Measurements from ENCODE around the gene THAP8.

The THAP8 gene

DNA sequence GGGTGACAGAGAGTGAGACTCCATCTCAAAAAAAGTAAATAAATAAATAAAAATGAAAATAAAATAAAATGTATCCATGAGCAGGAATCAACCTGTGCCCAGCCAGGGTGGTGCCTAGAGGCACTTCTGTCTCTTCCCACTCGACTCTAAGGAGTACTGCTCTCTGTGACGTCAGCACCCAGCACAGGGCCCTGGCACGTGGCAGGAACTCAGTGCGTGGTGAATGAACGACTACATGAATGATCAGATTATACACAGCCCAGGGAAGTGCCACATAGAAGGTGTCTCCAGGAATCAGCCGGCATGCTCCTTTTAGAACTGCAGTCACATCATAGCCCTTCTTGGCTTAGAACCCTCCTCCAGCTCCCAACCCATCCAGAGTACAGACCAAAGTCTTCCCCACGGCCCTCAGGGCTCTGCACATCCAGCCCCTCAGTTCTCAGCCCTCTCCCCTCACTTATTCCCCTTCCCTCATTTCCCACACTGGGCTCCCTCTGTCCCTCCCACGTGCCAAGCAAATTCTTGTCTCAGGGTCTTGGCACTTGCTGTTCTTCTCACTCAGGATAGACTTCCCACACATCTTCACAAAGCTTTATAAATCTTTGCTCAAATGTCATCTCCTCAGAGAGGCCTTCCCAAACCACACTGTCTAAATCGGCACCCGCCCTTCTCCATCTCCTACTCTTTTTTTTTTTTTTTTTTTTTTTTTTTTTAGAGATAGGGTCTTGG lies 25.6 kb downstream of the THAP8 start:
- DNase-seq, result no peak

- DNase-seq, result no peak
These were observed 26.4 kb downstream of the THAP8 start for GRCh38 chr19:36027696-36028095.

DNA sequence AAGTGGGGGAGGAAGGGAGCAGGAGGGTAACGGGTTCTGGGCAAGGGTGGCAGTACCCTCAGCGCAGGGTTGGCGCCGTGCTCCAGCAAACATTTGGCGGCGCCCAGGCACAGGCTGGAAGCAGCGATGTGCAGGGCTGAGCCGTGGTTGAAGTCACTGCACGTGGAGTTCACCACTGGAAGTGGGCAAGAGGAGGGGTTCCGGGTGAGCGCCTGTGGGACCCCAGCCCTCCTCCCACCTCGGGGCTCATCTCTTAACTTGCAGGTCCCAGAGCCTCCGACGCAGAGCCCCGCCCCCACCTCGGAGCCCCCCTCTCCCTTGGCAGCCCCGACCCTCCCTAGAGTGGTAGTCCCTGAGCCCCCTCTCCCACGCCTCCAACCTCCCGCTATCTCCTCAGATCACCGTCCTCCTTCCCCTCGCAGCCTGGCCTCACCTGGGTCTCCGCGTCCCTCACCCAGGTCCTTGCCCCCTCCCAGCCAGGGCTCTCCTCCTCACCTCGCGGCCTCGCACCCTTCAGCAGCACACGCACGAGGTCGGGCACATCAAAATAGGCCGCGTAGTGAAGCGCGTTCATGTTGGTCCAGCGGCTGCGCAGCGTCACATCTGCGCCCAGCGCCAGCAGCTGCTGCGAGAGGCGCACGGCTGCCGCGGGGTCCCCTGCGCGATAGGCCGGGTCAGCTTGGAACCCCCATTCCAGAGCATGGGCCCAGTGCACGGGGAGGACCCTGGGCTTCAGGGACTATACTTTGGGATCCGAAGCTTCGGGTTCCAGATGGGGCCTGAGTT lies 27.8 kb downstream of the THAP8 start:
- DNase-seq, result no peak

- DNase-seq, result no peak
These were observed 28.5 kb downstream of the THAP8 start for GRCh38 chr19:36025541-36025940.

GRCh38 chr19:36023432-36023831 lies 30.7 kb downstream of the THAP8 start:
- DNase-seq, result no peak

DNA sequence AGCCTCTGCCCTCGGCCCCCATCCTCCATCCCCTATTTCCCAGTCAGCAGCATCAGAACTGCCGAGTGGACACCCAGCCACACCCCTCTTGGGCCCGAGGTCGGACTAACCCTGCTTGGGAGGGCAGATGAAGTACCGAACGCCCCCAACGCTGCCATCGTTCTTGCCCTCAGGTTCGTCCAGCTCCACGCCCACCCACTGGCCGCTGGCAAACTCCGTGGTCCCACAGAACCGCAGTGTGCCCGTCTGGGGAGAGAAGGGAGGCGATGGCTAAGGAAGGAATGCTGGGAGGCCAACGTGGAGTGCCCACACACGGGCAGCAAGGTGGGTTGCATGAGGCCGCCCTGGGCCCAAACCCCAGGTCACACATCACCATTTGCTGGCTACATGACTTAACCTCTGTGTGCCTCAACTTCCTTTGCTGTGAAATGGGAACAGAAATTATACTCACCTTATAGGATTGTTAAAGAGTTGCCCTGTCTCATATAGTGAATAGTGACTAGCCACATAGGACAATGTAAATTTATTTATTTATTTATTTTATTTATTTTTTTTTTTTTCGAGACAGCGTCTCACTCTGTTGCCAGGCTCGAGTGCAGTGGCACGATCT lies 34.9 kb downstream of the THAP8 start:
- DNase-seq, result no peak

DNA sequence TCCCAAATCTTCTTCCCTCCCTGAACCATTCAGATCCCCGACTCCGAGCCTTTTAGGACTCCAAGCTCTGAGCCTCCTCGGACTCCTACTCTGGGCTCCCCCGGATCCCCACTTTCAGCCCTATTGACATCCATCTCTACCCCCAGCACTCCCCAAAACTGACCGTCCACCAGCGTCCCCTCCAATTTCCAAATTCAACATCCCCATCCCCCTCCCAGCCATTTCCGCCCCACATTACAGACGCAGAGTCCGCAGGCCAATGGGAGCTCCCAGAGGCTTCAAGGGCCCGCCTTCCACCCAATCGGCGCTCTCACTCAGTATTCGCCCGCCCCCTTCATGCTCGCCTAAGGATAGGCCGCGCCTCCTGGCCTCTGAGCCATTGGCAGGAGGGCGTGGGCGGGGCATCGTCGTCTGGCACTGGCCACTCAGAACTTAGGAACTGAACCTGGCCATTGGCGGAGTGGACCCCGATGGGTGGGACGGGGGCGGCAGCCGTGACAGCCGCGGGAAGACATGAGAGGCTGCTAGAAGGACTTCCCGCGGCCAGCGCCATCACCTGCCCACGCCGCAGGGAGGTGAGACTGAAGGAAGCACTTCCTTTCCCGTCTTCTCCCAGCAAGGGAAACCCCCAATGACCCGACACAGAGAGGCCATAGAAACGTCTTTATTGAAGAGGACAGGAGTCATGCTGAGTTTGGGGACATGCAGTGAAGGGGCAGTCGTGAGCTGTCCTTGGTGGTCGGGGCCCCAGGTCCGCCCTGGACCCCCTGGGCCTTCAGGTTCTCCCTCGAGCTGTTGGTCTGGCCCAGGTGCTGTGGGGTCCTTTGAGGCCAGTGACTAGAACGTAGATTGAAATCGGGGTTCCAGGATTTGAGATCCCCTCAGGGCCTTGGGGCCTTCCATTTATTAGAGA lies 39.8 kb downstream of the THAP8 start, which contains the start of gene ALKBH6:
TSS of gene ALKBH6 (minus strand) at position 202 of the 913 bp plus-strand sequence. CDS start 816 bp downstream, outside the sequence.
- peak; percentile 98 for DNase-seq

DNA sequence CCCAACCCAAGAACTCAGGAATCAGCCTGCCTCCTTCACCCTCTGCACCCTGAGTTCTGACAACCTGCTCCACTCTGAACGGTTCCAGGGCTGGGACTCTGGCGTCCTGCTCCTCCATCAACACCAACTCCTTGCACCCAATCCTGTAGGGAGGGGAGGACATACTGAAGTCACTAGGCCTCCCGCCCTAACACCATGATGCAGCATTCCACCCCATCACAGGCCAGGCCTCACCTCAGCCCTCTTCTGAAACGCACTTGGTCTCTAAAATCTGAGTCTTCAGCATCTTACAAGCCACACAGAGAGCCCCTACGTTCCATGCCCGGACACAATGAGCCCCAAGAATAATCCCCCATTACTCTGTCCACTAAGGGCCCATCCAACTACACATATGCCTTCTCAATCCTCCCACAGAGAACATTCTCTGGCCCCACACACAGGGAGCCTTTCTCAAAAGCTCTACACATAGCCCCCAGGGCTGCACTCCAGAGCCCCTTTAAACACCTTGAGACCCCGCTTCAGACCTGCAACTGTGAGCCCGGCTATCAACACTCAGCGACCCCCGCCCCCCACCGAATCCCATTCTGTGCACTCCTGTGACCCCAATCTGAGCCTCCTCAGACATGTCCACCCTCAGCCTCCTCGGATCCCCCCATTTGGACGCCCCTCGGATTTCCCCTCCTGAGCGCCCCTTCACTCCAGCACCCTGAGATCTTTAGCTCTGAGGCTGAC lies 40.6 kb downstream of the THAP8 start:
- no peak for DNase-seq

- no peak for DNase-seq
These were observed 43.7 kb downstream of the THAP8 start for GRCh38 chr19:36010402-36010801.

- no peak for DNase-seq
These were observed 44.3 kb downstream of the THAP8 start for GRCh38 chr19:36009633-36010379.

DNA sequence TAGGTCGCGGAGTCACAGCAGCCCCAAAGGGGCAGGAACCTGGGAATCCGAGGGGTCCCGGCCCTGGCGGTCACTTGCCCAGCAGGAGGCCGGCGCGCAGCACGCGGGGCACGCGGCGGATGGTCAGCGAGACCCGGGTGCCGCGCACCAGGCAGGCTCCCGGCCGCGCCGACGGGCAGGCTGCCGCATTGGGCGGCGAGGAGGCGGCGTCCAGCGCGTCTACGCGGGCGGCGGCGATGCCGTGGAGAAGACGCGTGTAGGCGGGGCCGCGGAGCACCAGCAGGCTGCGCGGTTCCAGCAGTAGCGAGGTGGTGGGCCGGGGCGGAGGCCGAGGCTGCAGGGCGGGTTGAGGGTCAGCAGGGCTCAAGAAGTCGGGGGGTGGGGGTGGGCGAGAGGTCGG lies 44.9 kb downstream of the THAP8 start:
- DNase-seq, result no peak

- DNase-seq, result no peak
These were observed 45.6 kb downstream of the THAP8 start, which contains the start of gene SYNE4 for GRCh38 chr19:36008336-36008978. TSS of gene SYNE4 (minus strand) at chr19:36008813. CDS start at chr19:36008681, 132 bp downstream.

DNA sequence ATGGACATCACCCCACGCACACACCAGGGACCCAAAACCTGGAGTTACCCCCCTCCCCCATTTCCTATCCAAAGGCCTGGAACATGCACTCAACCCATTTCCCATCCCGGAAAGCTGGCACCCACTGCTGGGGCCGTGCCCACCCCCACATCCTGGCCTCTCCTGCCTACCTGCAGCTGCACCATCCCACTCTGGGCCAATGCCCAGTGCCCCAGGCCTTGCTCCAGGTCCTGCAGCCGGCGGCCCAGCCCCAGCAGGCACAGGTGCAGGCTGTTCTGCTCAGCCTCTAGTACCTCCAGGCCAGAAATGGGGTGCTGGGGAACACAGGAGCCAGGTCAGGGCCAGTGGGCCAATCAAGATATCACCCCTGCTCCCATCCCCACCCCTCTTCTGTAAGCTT lies 47.1 kb downstream of the THAP8 start:
- DNase-seq, result no peak

DNA sequence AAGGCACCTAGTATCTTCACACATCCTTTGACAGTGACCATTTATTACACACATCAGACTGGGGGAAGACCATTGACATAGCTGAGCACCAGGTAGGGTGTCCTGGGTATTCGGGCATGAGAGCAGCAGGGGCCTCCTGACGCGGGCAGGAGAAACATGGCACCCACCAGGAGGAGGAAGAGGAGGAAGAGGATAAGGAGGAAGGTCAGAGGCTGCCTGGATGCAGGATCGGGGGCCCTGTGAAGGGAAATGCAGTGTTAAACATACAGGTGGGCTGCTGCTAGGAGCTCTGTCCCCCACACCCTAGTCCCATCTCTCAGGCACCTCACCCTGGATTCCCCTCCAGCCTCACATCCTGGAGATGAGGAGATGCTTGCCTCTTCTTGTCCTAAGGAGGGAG lies 50.8 kb downstream of the THAP8 start:
- no peak for DNase-seq

DNA sequence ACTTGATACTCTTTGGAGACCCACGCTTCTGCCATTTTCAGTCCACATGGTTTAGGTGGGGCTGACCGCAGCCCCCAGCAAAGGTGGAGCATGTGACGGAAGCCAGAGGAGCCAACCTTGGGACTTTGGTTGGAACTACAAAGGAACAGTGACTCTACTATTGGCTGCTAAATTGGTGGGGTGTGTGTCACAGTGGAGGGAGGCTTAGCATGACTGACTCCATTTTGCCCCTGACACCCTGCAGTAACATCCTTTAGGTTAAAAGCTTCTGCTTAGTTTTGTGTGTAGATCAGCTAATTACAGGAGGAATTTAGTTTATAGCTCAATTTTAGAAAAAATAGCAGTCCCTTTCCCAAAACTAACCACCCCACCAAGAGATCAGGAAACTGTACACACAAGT lies 52.5 kb downstream of the THAP8 start:
- no peak for DNase-seq

DNA sequence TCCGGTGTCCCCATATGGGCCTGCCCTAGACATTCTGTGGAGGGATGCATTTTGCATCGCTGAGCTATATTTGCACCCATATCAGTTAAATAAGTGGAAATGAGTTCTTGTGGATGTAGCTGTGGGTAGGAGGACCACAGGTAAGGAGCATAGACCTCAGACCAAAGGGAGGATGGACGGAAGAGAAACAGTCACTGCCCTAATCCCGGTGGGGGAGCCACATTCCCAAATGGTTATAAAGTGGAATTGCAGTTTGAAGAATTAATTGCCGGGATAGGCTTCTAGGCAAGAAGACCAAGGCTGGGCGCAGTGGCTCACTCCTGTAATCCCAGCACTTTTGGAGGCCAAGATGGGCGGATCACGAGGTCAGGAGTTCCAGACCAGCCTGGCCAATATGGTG lies 57.3 kb downstream of the THAP8 start:
- no peak for DNase-seq

DNA sequence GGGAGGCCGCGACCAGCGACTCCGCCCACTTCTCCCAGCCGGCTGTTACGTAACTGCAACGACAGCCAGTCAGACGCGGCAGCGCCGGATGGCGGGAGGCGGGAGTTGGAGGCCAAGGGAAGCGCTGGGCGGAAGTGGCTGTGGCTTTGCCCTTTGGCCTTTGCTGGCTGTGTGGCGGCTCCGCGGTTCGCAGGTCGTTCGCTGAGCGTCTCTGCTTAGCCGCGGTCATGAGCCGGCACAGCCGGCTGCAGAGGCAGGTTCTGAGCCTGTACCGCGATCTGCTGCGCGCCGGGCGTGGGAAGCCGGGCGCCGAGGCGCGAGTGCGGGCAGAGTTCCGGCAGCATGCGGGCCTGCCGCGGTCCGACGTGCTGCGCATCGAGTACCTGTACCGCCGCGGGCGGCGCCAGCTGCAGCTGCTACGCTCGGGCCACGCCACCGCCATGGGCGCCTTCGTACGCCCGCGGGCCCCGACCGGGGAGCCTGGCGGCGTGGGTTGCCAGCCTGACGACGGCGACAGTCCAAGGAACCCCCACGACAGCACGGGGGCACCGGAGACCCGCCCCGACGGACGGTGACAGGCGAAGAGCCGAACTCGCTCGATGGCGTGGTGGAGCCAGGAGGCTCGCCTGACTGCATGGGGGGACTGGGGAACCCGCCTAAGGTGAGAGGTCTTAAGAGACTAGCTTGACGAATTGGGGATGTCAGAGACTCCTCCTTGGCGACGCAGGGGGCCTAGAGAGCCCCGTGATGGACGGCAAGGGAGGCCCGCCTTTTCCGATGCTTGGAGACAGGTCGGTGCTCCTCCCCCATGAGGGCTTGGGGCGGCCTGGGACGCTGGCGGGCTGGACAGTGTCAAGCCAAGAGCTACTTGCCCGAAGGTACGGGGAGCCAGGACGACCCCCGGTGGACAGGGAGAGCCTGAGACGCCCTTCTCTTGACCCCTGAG lies 58.8 kb downstream of the THAP8 start, which contains the start of gene SDHAF1:
TSS of gene SDHAF1 (plus strand) at position 141 of the 946 bp plus-strand sequence. CDS start at position 228, 87 bp downstream.
- DNase-seq, result peak; percentile 86

- DNase-seq, result no peak
These were observed 60.0 kb downstream of the THAP8 start for GRCh38 chr19:35993923-35994598.
